HepG2 (cell line): ENCODE results near the gene ACOT8. TPM values are rescaled to one million over a fixed set of nuclear protein-coding genes. Genes with fewer than 3 reads are reported as not detected.

Source experiments
- AGO1 ChIP-seq: fragments of 200-400 bp; formaldehyde crosslinking; IDR thresholded peaks from 2 replicates; pipeline ENCODE4 v1.6.1; 2017; ENCODE audit warnings: mild to moderate bottlenecking, low read depth, low read length, moderate library complexity; ENCODE audit not compliant: poor library complexity, severe bottlenecking
- AGO2 ChIP-seq: fragments of 200-400 bp; formaldehyde crosslinking; optimal IDR thresholded peaks from 2 replicates; pipeline ENCODE3; 2017; ENCODE audit warnings: mild to moderate bottlenecking, low read depth, low read length, moderate library complexity
- CEBPZ ChIP-seq: IDR thresholded peaks from 2 replicates; pipeline ENCODE4 v1.6.1; 2012; ENCODE audit warnings: low read length, improper control_type of control experiment
- PATZ1 ChIP-seq: sonication (generic); formaldehyde crosslinking; IDR thresholded peaks from 2 replicates; pipeline ENCODE4 v1.4.0; 2020; ENCODE audit warnings: missing genetic modification reagents
- POLR2A ChIP-seq, 2 experiments: IDR thresholded peaks; 2 replicates each; pipeline ENCODE4 v1.6.1; 2011; ENCODE audit warnings: low read depth in 2 of 2, low read length in 2 of 2, mild to moderate bottlenecking in 1 of 2, moderate library complexity in 1 of 2; ENCODE audit not compliant: insufficient read depth in 1 of 2
- ZNF12 ChIP-seq: sonication (generic); formaldehyde crosslinking; IDR thresholded peaks from 2 replicates; pipeline ENCODE4 v1.5.0; 2020; ENCODE audit warnings: missing genetic modification reagents
- ZNF713 ChIP-seq: sonication (generic); formaldehyde crosslinking; IDR thresholded peaks from 2 replicates; pipeline ENCODE4 v1.4.0; 2020; ENCODE audit warnings: mild to moderate bottlenecking, missing genetic modification reagents
- polyA plus RNA-seq, 8 experiments: library from polyadenylated mRNA; depleted of rRNA in 3 of 8; stranded (reverse) in 7 of 8; unstranded in 1 of 8; fragments of >200 nt; fragmentation: Illumina TruSeq in 4 of 8; extraction: Trizol in 4 of 8; gene quantifications; 2 replicates each; pipeline versions ENCODE4 v1.2.1 to v1.2.3, GENCODE V29; 2011 to 2016; ENCODE audit warnings: low read depth in 4 of 8, missing spikeins in 1 of 8, mixed read lengths in 1 of 8; ENCODE audit not compliant: insufficient read depth in 1 of 8
- total RNA-seq, 5 experiments: library from RNA; depleted of rRNA; stranded (reverse); fragments of >200 nt; fragmentation: Illumina TruSeq; extraction: Trizol; gene quantifications; 2 replicates each; pipeline ENCODE4 v1.2.3, GENCODE V29; 2016; ENCODE audit warnings: low read depth in 1 of 5
- TF ChIP-seq, protein P1 (sequence below): sonication (generic); formaldehyde crosslinking; IDR thresholded peaks from 2 replicates; pipeline ENCODE4 v1.5.0; 2020; ENCODE audit warnings: mild to moderate bottlenecking, missing genetic modification reagents
- TF ChIP-seq, protein P2 (sequence below): sonication (generic); formaldehyde crosslinking; IDR thresholded peaks from 2 replicates; pipeline ENCODE4 v1.9.0; 2022; ENCODE audit warnings: missing genetic modification reagents, mild to moderate bottlenecking, borderline replicate concordance

The ACOT8 gene
- total and polyA plus RNA-seq, 2 of the 13 experiments (the other 11 are each of a cell fraction or from before 2014, with no cell fraction given) = 31.4 to 45.5 TPM

DNA sequence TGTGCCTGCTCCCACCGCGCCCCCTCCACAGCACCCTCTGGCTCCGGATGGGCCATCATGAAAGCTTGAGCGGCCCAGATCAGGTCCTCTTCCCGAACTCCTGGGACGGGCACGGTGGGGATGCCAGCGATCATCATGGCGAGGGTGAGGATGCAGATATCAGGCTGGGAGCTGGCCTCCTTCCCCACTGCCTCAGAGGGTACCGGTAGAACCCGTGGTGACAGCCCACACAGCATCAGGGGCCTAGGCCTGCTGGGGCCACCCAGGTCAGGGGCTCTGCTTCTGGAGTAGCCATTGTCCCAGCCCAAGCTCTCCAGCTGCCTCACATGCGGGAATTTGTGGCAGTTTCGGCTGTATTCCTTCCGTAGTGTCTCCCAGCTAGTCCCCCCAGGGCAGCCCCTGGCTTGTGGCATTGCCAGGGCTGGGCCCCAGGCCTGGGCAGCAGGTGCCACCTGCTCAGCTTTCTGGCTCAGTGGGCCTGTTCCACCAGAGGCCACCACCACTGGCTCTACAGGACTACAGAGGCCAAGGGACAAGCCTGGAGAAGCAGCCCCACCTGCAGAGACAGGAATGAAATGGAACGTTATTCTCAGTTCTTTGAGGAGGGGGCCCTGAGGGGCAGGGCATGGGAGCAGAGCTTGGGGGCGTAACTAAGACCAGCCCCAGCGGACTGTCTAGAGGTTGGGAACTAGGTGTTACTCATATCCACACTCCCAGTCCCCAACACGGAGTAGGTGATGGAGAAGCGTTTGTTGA, 29.6 kb upstream of the ACOT8 start (continued):
- TF ChIP-seq, protein P1, sequence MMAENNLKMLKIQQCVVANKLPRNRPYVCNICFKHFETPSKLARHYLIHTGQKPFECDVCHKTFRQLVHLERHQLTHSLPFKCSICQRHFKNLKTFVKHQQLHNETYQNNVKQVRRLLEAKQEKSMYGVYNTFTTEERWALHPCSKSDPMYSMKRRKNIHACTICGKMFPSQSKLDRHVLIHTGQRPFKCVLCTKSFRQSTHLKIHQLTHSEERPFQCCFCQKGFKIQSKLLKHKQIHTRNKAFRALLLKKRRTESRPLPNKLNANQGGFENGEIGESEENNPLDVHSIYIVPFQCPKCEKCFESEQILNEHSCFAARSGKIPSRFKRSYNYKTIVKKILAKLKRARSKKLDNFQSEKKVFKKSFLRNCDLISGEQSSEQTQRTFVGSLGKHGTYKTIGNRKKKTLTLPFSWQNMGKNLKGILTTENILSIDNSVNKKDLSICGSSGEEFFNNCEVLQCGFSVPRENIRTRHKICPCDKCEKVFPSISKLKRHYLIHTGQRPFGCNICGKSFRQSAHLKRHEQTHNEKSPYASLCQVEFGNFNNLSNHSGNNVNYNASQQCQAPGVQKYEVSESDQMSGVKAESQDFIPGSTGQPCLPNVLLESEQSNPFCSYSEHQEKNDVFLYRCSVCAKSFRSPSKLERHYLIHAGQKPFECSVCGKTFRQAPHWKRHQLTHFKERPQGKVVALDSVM (CRISPR knock-in tag) = no peak
- TF ChIP-seq ZNF12 (CRISPR knock-in tag) (no peak), AGO1 (peak; percentile 59), ZNF713 (CRISPR knock-in tag) (no peak), CEBPZ (no peak), PATZ1 (CRISPR knock-in tag) (peak; percentile 19; the same call in 1 of the 2 replicates), AGO2 (peak; percentile 98), POLR2A (IDR thresholded peaks at IDR 0.05; ENCODE audit: insufficient read depth in 1 of 2, low read depth in 2 of 2, low read length in 2 of 2) (peak in 1 of 2 experiments; percentile 47; a peak in 2 of 4 replicates)
- TF ChIP-seq, protein P2, sequence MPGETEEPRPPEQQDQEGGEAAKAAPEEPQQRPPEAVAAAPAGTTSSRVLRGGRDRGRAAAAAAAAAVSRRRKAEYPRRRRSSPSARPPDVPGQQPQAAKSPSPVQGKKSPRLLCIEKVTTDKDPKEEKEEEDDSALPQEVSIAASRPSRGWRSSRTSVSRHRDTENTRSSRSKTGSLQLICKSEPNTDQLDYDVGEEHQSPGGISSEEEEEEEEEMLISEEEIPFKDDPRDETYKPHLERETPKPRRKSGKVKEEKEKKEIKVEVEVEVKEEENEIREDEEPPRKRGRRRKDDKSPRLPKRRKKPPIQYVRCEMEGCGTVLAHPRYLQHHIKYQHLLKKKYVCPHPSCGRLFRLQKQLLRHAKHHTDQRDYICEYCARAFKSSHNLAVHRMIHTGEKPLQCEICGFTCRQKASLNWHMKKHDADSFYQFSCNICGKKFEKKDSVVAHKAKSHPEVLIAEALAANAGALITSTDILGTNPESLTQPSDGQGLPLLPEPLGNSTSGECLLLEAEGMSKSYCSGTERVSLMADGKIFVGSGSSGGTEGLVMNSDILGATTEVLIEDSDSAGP (CRISPR knock-in tag) = peak; percentile 38; the same call in 1 of the 2 replicates
- TF ChIP-seq, all 625 proteins: peak for 23
